SK-N-SH (cell line): ENCODE results near the gene MVD. TPM values are rescaled to one million over a fixed set of nuclear protein-coding genes. Genes with fewer than 3 reads are reported as not detected.

Experiments used
- CTCF ChIA-PET: fragments of 300-600, 350-600 bp; formaldehyde crosslinking; extraction: SDS; loops from one replicate; lab custom pipeline; 2021; lab: Yijun Ruan, JAX
- POLR2A ChIA-PET: fragments of 350-600 bp; sonication (Branson Sonifier 250); formaldehyde crosslinking; extraction: SDS; loops from one replicate; lab custom pipeline; 2020; ENCODE audit warnings: antibody characterized with exemption, inconsistent platforms; lab: Yijun Ruan, JAX
- DNase-seq: peaks from one replicate; pipeline ENCODE4 v3.0.0; 2012
- H2AFZ ChIP-seq: fragments of 200-600 bp; sonication (generic); 2 replicates; pipeline ENCODE4 v1.8.1; 2016; ENCODE audit warnings: antibody characterized with exemption, mild to moderate bottlenecking, low read depth
- H3F3A ChIP-seq: fragments of 200-600 bp; sonication (generic); replicated peaks from 2 replicates; pipeline ENCODE3; 2016; ENCODE audit warnings: antibody characterized with exemption, mild to moderate bottlenecking; ENCODE audit not compliant: insufficient read depth
- H3K27ac ChIP-seq, 2 experiments: fragments of 200-500 bp in 1 of 2; fragments of 200-600 bp in 1 of 2; sonication (Bioruptor generic) in 1 of 2; sonication (generic), shearing (Covaris generic) in 1 of 2; 2 replicates each; pipeline versions ENCODE4 v1.5.1 to v1.6.1; 2014 to 2016; ENCODE audit warnings: low read depth in 2 of 2, inconsistent platforms in 1 of 2, low read length in 1 of 2, mild to moderate bottlenecking in 1 of 2, mixed read lengths in 1 of 2
- H3K27me3 ChIP-seq: fragments of 200-600 bp; sonication (generic), shearing (Covaris generic); 2 replicates; pipeline ENCODE4 v1.6.1; 2016; ENCODE audit warnings: mixed run types; ENCODE audit not compliant: insufficient read depth
- H3K36me3 ChIP-seq, 2 experiments: fragments of 200-500 bp in 1 of 2; fragments of 200-600 bp in 1 of 2; sonication (Bioruptor generic) in 1 of 2; sonication (generic) in 1 of 2; replicated peaks in 1 of 2; 2 replicates each; pipeline versions ENCODE3 to v1.5.1; 2014 to 2016; ENCODE audit warnings: low read length in 1 of 2, mild to moderate bottlenecking in 1 of 2; ENCODE audit not compliant: insufficient read depth in 2 of 2, control insufficient read depth in 1 of 2
- H3K4me1 ChIP-seq, 2 experiments: fragments of 200-500 bp in 1 of 2; fragments of 200-600 bp in 1 of 2; sonication (Bioruptor generic) in 1 of 2; sonication (generic), shearing (Covaris generic) in 1 of 2; 2 replicates each; pipeline versions ENCODE4 v1.5.1 to v1.6.1; 2014 to 2016; ENCODE audit warnings: low read depth in 1 of 2, low read length in 1 of 2, mixed run types in 1 of 2; ENCODE audit not compliant: insufficient read depth in 2 of 2, control insufficient read depth in 1 of 2
- H3K4me2 ChIP-seq: fragments of 200-600 bp; sonication (generic), shearing (Covaris generic); 2 replicates; pipeline ENCODE4 v1.6.1; 2017; ENCODE audit warnings: mixed run types
- H3K4me3 ChIP-seq, 2 experiments: fragments of 200-500 bp in 1 of 2; fragments of 200-600 bp in 1 of 2; sonication (Bioruptor generic) in 1 of 2; sonication (generic), shearing (Covaris generic) in 1 of 2; 2 replicates each; pipeline versions ENCODE4 v1.5.1 to v1.8.1; 2014 to 2016; ENCODE audit warnings: low read depth in 2 of 2, inconsistent platforms in 1 of 2, low read length in 1 of 2, mild to moderate bottlenecking in 1 of 2, mixed read lengths in 1 of 2, moderate library complexity in 1 of 2
- H3K79me2 ChIP-seq: fragments of 200-600 bp; sonication (generic); 2 replicates; pipeline ENCODE4 v1.8.1; 2017; ENCODE audit warnings: mild to moderate bottlenecking; ENCODE audit not compliant: insufficient read depth
- H3K9ac ChIP-seq: fragments of 200-600 bp; sonication (generic); 2 replicates; pipeline ENCODE4 v1.6.1; 2017; ENCODE audit warnings: mixed run types
- H3K9me2 ChIP-seq: fragments of 200-600 bp; sonication (generic); 2 replicates; pipeline ENCODE4 v1.6.1; 2017; ENCODE audit warnings: mixed run types
- H3K9me3 ChIP-seq: fragments of 200-600 bp; sonication (generic); 2 replicates; pipeline ENCODE4 v1.6.1; 2017; ENCODE audit warnings: mixed run types, mild to moderate bottlenecking, moderate library complexity
- H4K20me1 ChIP-seq: fragments of 200-600 bp; sonication (generic); 2 replicates; pipeline ENCODE4 v1.6.1; 2017; ENCODE audit warnings: mild to moderate bottlenecking, mixed run types; ENCODE audit not compliant: insufficient read depth
- EZH2phosphoT487 ChIP-seq: fragments of 200-600 bp; sonication (generic); IDR thresholded peaks from 2 replicates; pipeline ENCODE4 v1.6.1; 2017; ENCODE audit warnings: low read depth, mixed run types, mild to moderate bottlenecking, antibody characterized with exemption, moderate library complexity, borderline replicate concordance
- FOXJ3 ChIP-seq: sonication (generic); formaldehyde crosslinking; IDR thresholded peaks from 2 replicates; pipeline ENCODE4 v1.5.1; 2020; ENCODE audit warnings: mild to moderate bottlenecking, missing genetic modification reagents
- FOXM1 ChIP-seq: IDR thresholded peaks from 2 replicates; pipeline ENCODE4 v1.4.0; 2012; ENCODE audit warnings: low read depth, mild to moderate bottlenecking
- GABPA ChIP-seq: IDR thresholded peaks from 2 replicates; pipeline ENCODE4 v1.4.0; 2012; ENCODE audit warnings: low read depth, mild to moderate bottlenecking
- IRF3 ChIP-seq: fragments of 150-350 bp; IDR thresholded peaks from 2 replicates; pipeline ENCODE4 v1.6.1; 2016; ENCODE audit warnings: mild to moderate bottlenecking, low read depth, low read length
- JUND ChIP-seq: IDR thresholded peaks from 2 replicates; pipeline ENCODE4 v1.4.0; 2012
- MXI1 ChIP-seq: IDR thresholded peaks from 2 replicates; pipeline ENCODE4 v1.6.1; 2012; ENCODE audit warnings: mild to moderate bottlenecking, low read depth, low read length, improper control_type of control experiment
- NRF1 ChIP-seq: IDR thresholded peaks from 2 replicates; pipeline ENCODE4 v1.6.1; 2012; ENCODE audit warnings: low read depth, mild to moderate bottlenecking, low read length
- RFX5 ChIP-seq: IDR thresholded peaks from 2 replicates; pipeline ENCODE4 v1.6.1; 2012; ENCODE audit warnings: mild to moderate bottlenecking, improper control_type of control experiment, low read length
- SIN3A ChIP-seq: IDR thresholded peaks from 2 replicates; pipeline ENCODE4 v1.6.1; 2012; ENCODE audit warnings: low read depth, mild to moderate bottlenecking, low read length, moderate library complexity, borderline replicate concordance
- SMC3 ChIP-seq: IDR thresholded peaks from 2 replicates; pipeline ENCODE4 v1.6.1; 2012; ENCODE audit warnings: low read depth, low read length, improper control_type of control experiment
- TAF1 ChIP-seq: IDR thresholded peaks from 2 replicates; pipeline ENCODE4 v1.6.1; 2012; ENCODE audit warnings: low read depth, mild to moderate bottlenecking, low read length, moderate library complexity, borderline replicate concordance
- TCF12 ChIP-seq: IDR thresholded peaks from 2 replicates; pipeline ENCODE4 v1.4.0; 2012
- ZBTB33 ChIP-seq: IDR thresholded peaks from 2 replicates; pipeline ENCODE4 v1.4.0; 2012; ENCODE audit warnings: low read depth, borderline replicate concordance
- WGBS: methylation state at CpG from one replicate; pipeline ENCODE4 v1.1.6; 2017; ENCODE audit warnings: low lambda C conversion rate; 5-methylcytosine and 5-hydroxymethylcytosine counted together
- polyA plus RNA-seq, 3 experiments: library from polyadenylated mRNA; depleted of rRNA; stranded (reverse); fragments of >200 nt; gene quantifications; 2 replicates each; pipeline ENCODE4 v1.2.3, GENCODE V29; 2012
- TF ChIP-seq, protein P1 (sequence below): IDR thresholded peaks from 2 replicates; pipeline ENCODE4 v1.6.1; 2012; ENCODE audit warnings: mild to moderate bottlenecking, low read depth, low read length, moderate library complexity

MVD gene
- polyA plus RNA-seq, 1 of the 3 experiments (the other 2 are of a cell fraction), result 15.7 TPM

DNA sequence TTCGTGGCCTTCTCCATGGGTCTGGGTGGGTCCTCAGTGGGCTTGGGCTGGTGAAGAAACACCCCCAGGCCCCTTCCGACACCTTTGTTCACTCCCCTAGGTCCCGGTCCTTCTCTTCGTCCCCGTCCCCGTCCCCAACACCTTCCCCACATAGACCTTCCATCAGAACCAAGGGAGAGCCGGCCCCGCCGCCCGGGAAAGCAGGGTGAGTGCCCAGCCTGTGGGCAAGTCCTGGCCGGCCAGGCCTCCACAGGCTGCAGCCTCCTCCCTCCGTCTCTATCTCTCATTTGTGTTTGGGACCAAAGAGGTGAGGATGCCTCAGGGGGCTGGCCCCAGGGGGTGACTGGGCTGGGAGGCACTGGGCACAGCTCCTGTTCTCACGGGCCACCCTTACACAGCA lies 39.0 kb downstream of the MVD start:
- H3K36me3 ChIP-seq, result peaks cover 8 to 45% of the 10 kb centered on the region in 2 experiments
- no peaks in the 10 kb centered on the region for H3F3A ChIP-seq
- no peaks in the 10 kb centered on the region for H3K9me2 ChIP-seq
- ChIA-PET POLR2A (no interaction called here), CTCF (no interaction called here)
- H3K27ac ChIP-seq, result no peak overlapping the region
- no peak for DNase-seq
- no peak overlapping the region for H3K4me2 ChIP-seq
- no peaks in the 10 kb centered on the region for H3K79me2 ChIP-seq
- no peaks in the 10 kb centered on the region for H3K4me1 ChIP-seq
- H3K9ac ChIP-seq, result no peak overlapping the region
- H3K4me3 ChIP-seq, result no peak overlapping the region
- peaks cover 5% of the 10 kb centered on the region; the same call in 1 of the 2 replicates for H4K20me1 ChIP-seq
- TF ChIP-seq IRF3, result no peak
- no peak for TF ChIP-seq RFX5
- no peak for TF ChIP-seq NRF1
- no peak for TF ChIP-seq TAF1
- TF ChIP-seq FOXM1, result no peak
- no peak for TF ChIP-seq ZBTB33
- no peak for TF ChIP-seq MXI1
- no peak for TF ChIP-seq SMC3
- TF ChIP-seq SIN3A, result no peak
- TF ChIP-seq TCF12, result no peak
- TF ChIP-seq, all 33 proteins: peak for 0
- no peak overlapping the region for H2AFZ ChIP-seq
- 96% methylated on average over 12 of the region's 13 CpGs for WGBS
- H3K9me3 ChIP-seq, result no peaks in the 10 kb centered on the region
- H3K27me3 ChIP-seq, result no peaks in the 10 kb centered on the region

DNA sequence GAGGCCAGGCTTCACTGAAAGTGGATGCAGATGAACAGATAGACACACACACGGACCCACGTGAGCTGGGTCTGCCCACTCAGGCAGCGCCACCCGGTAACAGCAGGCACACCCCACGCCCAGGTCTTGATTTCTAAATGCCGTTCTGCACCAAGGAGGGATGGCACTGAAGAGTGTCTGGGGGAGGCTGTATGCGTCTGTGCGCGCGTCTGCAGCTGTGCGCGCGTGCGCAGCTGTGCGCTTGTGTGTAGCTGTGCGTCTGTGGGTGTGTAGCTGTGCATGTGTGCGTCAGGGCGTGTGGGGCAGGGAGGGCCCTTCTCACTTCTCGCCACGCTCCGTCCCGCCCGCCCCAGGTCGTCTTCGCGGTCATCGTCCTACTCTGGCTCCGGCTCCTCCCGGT lies 40.0 kb downstream of the MVD start:
- H3K9ac ChIP-seq, result no peak overlapping the region
- over 99% methylated on average over 23 of the region's 29 CpGs for WGBS
- H4K20me1 ChIP-seq, result peaks cover 5% of the 10 kb centered on the region; the same call in 1 of the 2 replicates
- H3F3A ChIP-seq, result no peaks in the 10 kb centered on the region
- H2AFZ ChIP-seq, result no peak overlapping the region
- ChIA-PET POLR2A (interaction anchor here (0.6 kb wide), 1 partner anchor 1060 kb away, joined by 3 read pairs; no protein-coding TSS in a partner anchor), CTCF (no interaction called here)
- H3K4me3 ChIP-seq, result no peak overlapping the region
- DNase-seq, result no peak
- H3K79me2 ChIP-seq, result peaks cover 5% of the 10 kb centered on the region; the same call in 1 of the 2 replicates
- no peaks in the 10 kb centered on the region for H3K9me3 ChIP-seq
- no peaks in the 10 kb centered on the region for H3K4me1 ChIP-seq
- H3K4me2 ChIP-seq, result no peak overlapping the region
- H3K27ac ChIP-seq, result no peak overlapping the region
- H3K27me3 ChIP-seq, result no peaks in the 10 kb centered on the region
- H3K36me3 ChIP-seq, result peaks cover 8 to 41% of the 10 kb centered on the region in 2 experiments
- H3K9me2 ChIP-seq, result no peaks in the 10 kb centered on the region
- TF ChIP-seq GABPA, result no peak
- TF ChIP-seq MXI1, result no peak
- TF ChIP-seq JUND, result no peak
- TF ChIP-seq IRF3, result no peak
- TF ChIP-seq, protein P1, sequence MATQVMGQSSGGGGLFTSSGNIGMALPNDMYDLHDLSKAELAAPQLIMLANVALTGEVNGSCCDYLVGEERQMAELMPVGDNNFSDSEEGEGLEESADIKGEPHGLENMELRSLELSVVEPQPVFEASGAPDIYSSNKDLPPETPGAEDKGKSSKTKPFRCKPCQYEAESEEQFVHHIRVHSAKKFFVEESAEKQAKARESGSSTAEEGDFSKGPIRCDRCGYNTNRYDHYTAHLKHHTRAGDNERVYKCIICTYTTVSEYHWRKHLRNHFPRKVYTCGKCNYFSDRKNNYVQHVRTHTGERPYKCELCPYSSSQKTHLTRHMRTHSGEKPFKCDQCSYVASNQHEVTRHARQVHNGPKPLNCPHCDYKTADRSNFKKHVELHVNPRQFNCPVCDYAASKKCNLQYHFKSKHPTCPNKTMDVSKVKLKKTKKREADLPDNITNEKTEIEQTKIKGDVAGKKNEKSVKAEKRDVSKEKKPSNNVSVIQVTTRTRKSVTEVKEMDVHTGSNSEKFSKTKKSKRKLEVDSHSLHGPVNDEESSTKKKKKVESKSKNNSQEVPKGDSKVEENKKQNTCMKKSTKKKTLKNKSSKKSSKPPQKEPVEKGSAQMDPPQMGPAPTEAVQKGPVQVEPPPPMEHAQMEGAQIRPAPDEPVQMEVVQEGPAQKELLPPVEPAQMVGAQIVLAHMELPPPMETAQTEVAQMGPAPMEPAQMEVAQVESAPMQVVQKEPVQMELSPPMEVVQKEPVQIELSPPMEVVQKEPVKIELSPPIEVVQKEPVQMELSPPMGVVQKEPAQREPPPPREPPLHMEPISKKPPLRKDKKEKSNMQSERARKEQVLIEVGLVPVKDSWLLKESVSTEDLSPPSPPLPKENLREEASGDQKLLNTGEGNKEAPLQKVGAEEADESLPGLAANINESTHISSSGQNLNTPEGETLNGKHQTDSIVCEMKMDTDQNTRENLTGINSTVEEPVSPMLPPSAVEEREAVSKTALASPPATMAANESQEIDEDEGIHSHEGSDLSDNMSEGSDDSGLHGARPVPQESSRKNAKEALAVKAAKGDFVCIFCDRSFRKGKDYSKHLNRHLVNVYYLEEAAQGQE, result no peak
- no peak for TF ChIP-seq RFX5
- no peak for TF ChIP-seq ZBTB33
- TF ChIP-seq FOXJ3, result no peak
- TF ChIP-seq EZH2phosphoT487, result no peak
- no peak for TF ChIP-seq SIN3A
- TF ChIP-seq TAF1, result no peak
